OCI-LY1 (cell line): ENCODE results near the gene DUSP7.

Experiments used
- H2AFZ ChIP-seq: fragments of 200-600 bp; sonication (generic), shearing (Covaris generic); 2 replicates; pipeline ENCODE4 v1.6.0; 2014; ENCODE audit warnings: antibody characterized with exemption, mild to moderate bottlenecking, low read length
- H3F3A ChIP-seq: fragments of 200-600 bp; sonication (generic), shearing (Covaris generic); 2 replicates; pipeline ENCODE4 v1.6.0; 2014; ENCODE audit warnings: mild to moderate bottlenecking, antibody characterized with exemption, low read length, moderate library complexity; ENCODE audit not compliant: insufficient read depth
- H3K27ac ChIP-seq: fragments of 200-600 bp; sonication (generic); 2 replicates; pipeline ENCODE4 v1.5.1; 2014; ENCODE audit warnings: low read length, mixed run types, mild to moderate bottlenecking, low read depth; ENCODE audit not compliant: poor library complexity, severe bottlenecking
- H3K27me3 ChIP-seq: fragments of 200-600 bp; sonication (generic); 2 replicates; pipeline ENCODE4 v1.6.0; 2014; ENCODE audit warnings: antibody characterized with exemption, mild to moderate bottlenecking, low read length, moderate library complexity; ENCODE audit not compliant: insufficient read depth
- H3K36me3 ChIP-seq: fragments of 200-600 bp; sonication (generic); 2 replicates; pipeline ENCODE4 v1.6.1; 2014; ENCODE audit warnings: mild to moderate bottlenecking, antibody characterized with exemption, low read length, moderate library complexity, mixed read lengths; ENCODE audit not compliant: insufficient read depth
- H3K4me1 ChIP-seq: fragments of 200-600 bp; sonication (generic); 2 replicates; pipeline ENCODE4 v1.5.1; 2014; ENCODE audit warnings: mild to moderate bottlenecking, low read length, moderate library complexity; ENCODE audit not compliant: insufficient read depth, severe bottlenecking
- H3K4me2 ChIP-seq: fragments of 200-600 bp; sonication (generic), shearing (Covaris generic); 2 replicates; pipeline ENCODE4 v1.6.1; 2014; ENCODE audit warnings: low read length
- H3K4me3 ChIP-seq: fragments of 200-600 bp; sonication (generic); 2 replicates; pipeline ENCODE4 v1.5.1; 2014; ENCODE audit warnings: low read length, low read depth, mild to moderate bottlenecking, mixed read lengths; ENCODE audit not compliant: poor library complexity, severe bottlenecking
- H3K79me2 ChIP-seq: fragments of 200-600 bp; shearing (Covaris generic); 2 replicates; pipeline ENCODE4 v1.6.1; 2016; ENCODE audit warnings: mixed run types, low read length, mixed read lengths; ENCODE audit not compliant: insufficient read depth
- H3K9ac ChIP-seq: fragments of 200-600 bp; sonication (generic), shearing (Covaris generic); 2 replicates; pipeline ENCODE4 v1.6.1; 2014; ENCODE audit warnings: mild to moderate bottlenecking, low read length, mixed read lengths
- H3K9me2 ChIP-seq: fragments of 200-600 bp; sonication (generic), shearing (Covaris generic); 2 replicates; pipeline ENCODE4 v1.6.1; 2014; ENCODE audit warnings: low read depth, mild to moderate bottlenecking, low read length, mixed read lengths
- H3K9me3 ChIP-seq: fragments of 200-600 bp; shearing (Covaris generic); 2 replicates; pipeline ENCODE4 v1.6.1; 2014; ENCODE audit warnings: low read length, mixed read lengths
- H4K20me1 ChIP-seq: fragments of 200-600 bp; sonication (generic), shearing (Covaris generic); 2 replicates; pipeline ENCODE4 v1.6.0; 2016; ENCODE audit warnings: mild to moderate bottlenecking, low read length; ENCODE audit not compliant: insufficient read depth
- CTCF ChIP-seq: fragments of 200-600 bp; sonication (generic), shearing (Covaris generic); IDR thresholded peaks from 2 replicates; pipeline ENCODE4 v1.5.1; 2017; ENCODE audit warnings: mild to moderate bottlenecking, antibody characterized with exemption, low read length, moderate library complexity, mixed read lengths
- EZH2 ChIP-seq: fragments of 200-600 bp; sonication (generic), shearing (Covaris generic); IDR thresholded peaks from 2 replicates; pipeline ENCODE4 v1.8.0; 2017; ENCODE audit warnings: borderline replicate concordance, mixed run types, mild to moderate bottlenecking, antibody characterized with exemption, low read length, moderate library complexity, mixed read lengths

Gene DUSP7

GRCh38 chr3:52083556-52084087, 27.3 kb upstream of the DUSP7 start:
- Histone ChIP-seq H3K9me3 (no peaks in the 10 kb centered on the region), H3K27me3 (no peaks in the 10 kb centered on the region), H3K4me3 (no peak overlapping the region), H2AFZ (no peak overlapping the region), H3K4me2 (no peak overlapping the region), H3K9me2 (no peaks in the 10 kb centered on the region), H4K20me1 (no peaks in the 10 kb centered on the region), H3K36me3 (no peaks in the 10 kb centered on the region), H3K4me1 (no peaks in the 10 kb centered on the region), H3K79me2 (no peaks in the 10 kb centered on the region), H3K27ac (no peak overlapping the region), H3F3A (no peaks in the 10 kb centered on the region), H3K9ac (no peak overlapping the region)
- TF ChIP-seq CTCF: no peak
- no peak for TF ChIP-seq EZH2

- H4K20me1 ChIP-seq: no peaks in the 10 kb centered on the region
- H3F3A ChIP-seq: no peaks in the 10 kb centered on the region
- TF ChIP-seq EZH2 (no peak), CTCF (no peak)
- no peaks in the 10 kb centered on the region for H3K9me3 ChIP-seq
- no peak overlapping the region for H3K9ac ChIP-seq
- H3K9me2 ChIP-seq: no peaks in the 10 kb centered on the region
- H2AFZ ChIP-seq: no peak overlapping the region
- no peaks in the 10 kb centered on the region for H3K27me3 ChIP-seq
- no peak overlapping the region for H3K4me2 ChIP-seq
- H3K79me2 ChIP-seq: no peaks in the 10 kb centered on the region
- no peak overlapping the region for H3K27ac ChIP-seq
- H3K4me1 ChIP-seq: no peaks in the 10 kb centered on the region
- no peak overlapping the region for H3K4me3 ChIP-seq
- no peaks in the 10 kb centered on the region for H3K36me3 ChIP-seq
These were observed 26.6 kb upstream of the DUSP7 start for GRCh38 chr3:52082951-52083350.

GRCh38 chr3:52080830-52081719, 24.7 kb upstream of the DUSP7 start:
- no peaks in the 10 kb centered on the region for H3K36me3 ChIP-seq
- no peaks in the 10 kb centered on the region for H3F3A ChIP-seq
- H2AFZ ChIP-seq: no peak overlapping the region
- H3K9ac ChIP-seq: no peak overlapping the region
- no peaks in the 10 kb centered on the region for H3K27me3 ChIP-seq
- no peaks in the 10 kb centered on the region for H3K9me3 ChIP-seq
- no peaks in the 10 kb centered on the region for H3K79me2 ChIP-seq
- H3K4me3 ChIP-seq: no peak overlapping the region
- H3K9me2 ChIP-seq: no peaks in the 10 kb centered on the region
- no peak overlapping the region for H3K27ac ChIP-seq
- no peaks in the 10 kb centered on the region for H3K4me1 ChIP-seq
- H3K4me2 ChIP-seq: no peak overlapping the region
- TF ChIP-seq EZH2 (no peak), CTCF (no peak)
- no peaks in the 10 kb centered on the region for H4K20me1 ChIP-seq
